Stimulated activated naive CD8-positive, alpha-beta T cell treated with anti-CD3 and anti-CD28 coated beads, Interleukin-15, Interleukin-2, amounts not matched to agents 100 ng/mL and 50 ng/mL, for 24 hours (primary cell): ENCODE results near the gene FOXJ3.
A peak's percentile ranks its signal among the peaks of the same experiment; 100 is the strongest.

ENCODE experiments used
- H3K27ac Mint-ChIP-seq: one replicate; pipeline ENCODE4 v1.8.0; 2021; ENCODE audit warnings: mild to moderate bottlenecking, mixed read lengths
- H3K27me3 Mint-ChIP-seq: one replicate; pipeline ENCODE4 v1.8.0; 2021; ENCODE audit warnings: mixed read lengths
- H3K36me3 Mint-ChIP-seq: one replicate; pipeline ENCODE4 v1.8.0; 2021; ENCODE audit warnings: low read depth, mixed read lengths
- H3K4me1 Mint-ChIP-seq: one replicate; pipeline ENCODE4 v1.8.0; 2021; ENCODE audit warnings: low read depth, mixed read lengths
- H3K4me3 Mint-ChIP-seq: one replicate; pipeline ENCODE4 v1.8.0; 2021; ENCODE audit warnings: mild to moderate bottlenecking, mixed read lengths
- H3K9me3 Mint-ChIP-seq: one replicate; pipeline ENCODE4 v1.8.0; 2021; ENCODE audit warnings: mixed read lengths

FOXJ3 gene

DNA sequence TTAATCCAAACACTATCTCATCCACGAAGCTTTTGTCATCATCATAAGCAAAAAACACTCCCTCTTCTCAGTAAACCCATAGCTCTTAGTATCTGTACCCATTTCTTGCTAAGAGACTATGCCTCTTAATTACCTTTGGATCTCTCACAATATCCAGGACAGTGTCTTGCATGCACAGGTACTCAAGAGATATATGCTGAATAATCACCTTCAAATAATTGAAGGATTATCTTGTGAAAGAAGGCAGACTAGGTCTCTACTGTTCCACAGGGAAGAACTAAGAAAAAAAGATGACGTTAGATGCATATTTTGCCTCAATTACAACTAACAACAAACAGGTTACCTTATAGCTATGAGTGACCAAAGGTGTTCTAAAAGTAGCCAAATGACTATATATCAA, 11.5 kb downstream of the FOXJ3 start:
- Mint-ChIP-seq H3K9me3 (no peaks in the 10 kb centered on the region), H3K4me1 (peaks cover 91% of the 10 kb centered on the region), H3K27ac (peak overlapping the region; percentile 23), H3K4me3 (no peak overlapping the region), H3K27me3 (no peaks in the 10 kb centered on the region), H3K36me3 (peaks cover 20% of the 10 kb centered on the region)

DNA sequence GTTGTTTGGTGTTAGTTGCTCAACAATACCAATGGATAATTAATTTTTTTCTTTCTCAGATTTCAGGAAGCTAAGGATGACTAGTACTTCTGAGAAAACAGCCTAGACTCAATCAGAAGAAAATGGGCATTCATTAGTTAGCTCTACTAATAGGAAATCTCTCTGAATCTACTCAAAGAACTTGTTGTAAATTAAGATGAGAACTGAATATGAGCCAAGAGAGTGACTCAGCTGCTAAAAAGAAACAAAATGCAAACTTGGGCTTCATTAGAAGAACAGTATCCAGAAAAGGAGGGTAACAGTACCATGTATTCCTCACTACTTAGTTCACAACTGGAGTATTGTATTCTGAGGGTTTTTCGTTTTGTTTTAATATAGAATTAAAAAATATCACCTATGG, 12.5 kb downstream of the FOXJ3 start:
- Mint-ChIP-seq H3K4me1 (peaks cover 93% of the 10 kb centered on the region), H3K4me3 (no peak overlapping the region), H3K36me3 (peaks cover 24% of the 10 kb centered on the region), H3K27ac (peak overlapping the region; percentile 57), H3K9me3 (no peaks in the 10 kb centered on the region), H3K27me3 (no peaks in the 10 kb centered on the region)

DNA sequence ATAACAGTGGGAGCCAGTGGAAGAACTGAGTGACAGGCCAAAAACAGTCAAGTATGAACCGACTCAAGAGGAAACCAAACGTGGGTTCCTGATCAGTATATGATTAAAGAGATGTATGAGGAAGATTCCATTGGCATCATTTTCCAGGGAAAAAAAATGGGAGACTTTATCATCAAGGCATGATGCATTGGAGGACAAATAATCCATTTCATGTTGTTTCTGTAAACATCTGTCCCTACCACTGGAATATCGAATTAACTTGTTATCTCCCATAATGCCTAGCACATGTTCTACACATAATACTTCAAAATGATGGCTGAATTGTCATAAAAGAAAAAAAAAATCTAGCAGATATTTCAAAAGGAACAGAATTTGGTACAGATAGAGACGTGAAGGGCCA, 13.3 kb downstream of the FOXJ3 start:
- no peak overlapping the region for H3K4me3 Mint-ChIP-seq
- no peaks in the 10 kb centered on the region for H3K9me3 Mint-ChIP-seq
- H3K27me3 Mint-ChIP-seq: no peaks in the 10 kb centered on the region
- peaks cover 30% of the 10 kb centered on the region for H3K36me3 Mint-ChIP-seq
- H3K4me1 Mint-ChIP-seq: peaks cover 92% of the 10 kb centered on the region
- peak overlapping the region; percentile 75 for H3K27ac Mint-ChIP-seq

DNA sequence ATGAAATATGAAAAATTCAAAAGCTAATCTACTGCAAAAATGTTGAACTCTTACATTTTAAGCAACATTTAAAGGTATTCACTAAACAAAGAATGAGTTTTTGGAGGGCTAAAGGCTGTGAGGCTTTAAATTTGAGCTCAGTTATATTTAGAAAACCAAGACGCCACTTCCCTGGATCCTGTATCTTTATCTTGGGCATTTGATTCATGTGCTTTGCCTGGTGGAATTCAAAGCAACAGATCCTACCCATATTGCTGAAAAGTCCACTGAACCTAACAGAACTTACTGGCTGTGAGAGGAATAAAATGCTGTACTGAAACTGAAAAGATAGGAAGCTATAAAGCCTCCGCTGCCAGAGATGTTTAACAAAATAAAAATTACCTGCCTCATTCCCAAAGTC, 14.3 kb downstream of the FOXJ3 start:
- no peak overlapping the region for H3K4me3 Mint-ChIP-seq
- peaks cover 33% of the 10 kb centered on the region for H3K36me3 Mint-ChIP-seq
- H3K9me3 Mint-ChIP-seq: no peaks in the 10 kb centered on the region
- no peaks in the 10 kb centered on the region for H3K27me3 Mint-ChIP-seq
- H3K27ac Mint-ChIP-seq: peak overlapping the region; percentile 3
- H3K4me1 Mint-ChIP-seq: peaks cover 92% of the 10 kb centered on the region

DNA sequence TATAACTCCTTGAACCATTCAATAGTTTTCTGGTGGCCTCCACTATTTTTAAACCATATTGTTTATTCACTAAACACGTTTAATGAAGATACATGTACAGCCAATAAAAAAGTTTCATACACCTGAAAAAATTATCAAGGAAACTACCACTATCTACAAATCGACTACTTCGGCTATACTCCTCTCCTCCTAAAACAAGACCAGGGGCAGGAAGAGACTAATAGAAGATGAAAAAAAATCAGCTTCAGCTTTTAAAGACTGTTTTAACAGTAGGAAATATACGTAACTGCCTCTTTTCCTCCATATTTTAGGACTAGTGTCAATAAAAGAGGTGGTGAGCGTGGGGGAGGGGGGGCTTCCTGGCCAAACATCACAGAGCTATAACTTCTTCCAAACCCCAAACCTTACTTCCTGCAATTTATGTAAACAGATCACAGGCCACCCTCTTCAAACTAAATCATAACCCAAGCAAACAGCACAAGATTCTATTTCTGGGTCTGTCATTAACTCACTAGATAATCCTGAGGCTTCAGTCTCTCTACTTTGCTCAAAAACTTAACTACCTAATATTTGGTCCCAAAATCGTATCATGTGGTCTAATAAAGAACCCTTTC, 15.1 kb downstream of the FOXJ3 start:
- no peaks in the 10 kb centered on the region for H3K9me3 Mint-ChIP-seq
- H3K4me3 Mint-ChIP-seq: peak overlapping the region; percentile 43
- H3K4me1 Mint-ChIP-seq: peaks cover 93% of the 10 kb centered on the region
- H3K27me3 Mint-ChIP-seq: no peaks in the 10 kb centered on the region
- peaks cover 33% of the 10 kb centered on the region for H3K36me3 Mint-ChIP-seq
- peak overlapping the region; percentile 81 for H3K27ac Mint-ChIP-seq

DNA sequence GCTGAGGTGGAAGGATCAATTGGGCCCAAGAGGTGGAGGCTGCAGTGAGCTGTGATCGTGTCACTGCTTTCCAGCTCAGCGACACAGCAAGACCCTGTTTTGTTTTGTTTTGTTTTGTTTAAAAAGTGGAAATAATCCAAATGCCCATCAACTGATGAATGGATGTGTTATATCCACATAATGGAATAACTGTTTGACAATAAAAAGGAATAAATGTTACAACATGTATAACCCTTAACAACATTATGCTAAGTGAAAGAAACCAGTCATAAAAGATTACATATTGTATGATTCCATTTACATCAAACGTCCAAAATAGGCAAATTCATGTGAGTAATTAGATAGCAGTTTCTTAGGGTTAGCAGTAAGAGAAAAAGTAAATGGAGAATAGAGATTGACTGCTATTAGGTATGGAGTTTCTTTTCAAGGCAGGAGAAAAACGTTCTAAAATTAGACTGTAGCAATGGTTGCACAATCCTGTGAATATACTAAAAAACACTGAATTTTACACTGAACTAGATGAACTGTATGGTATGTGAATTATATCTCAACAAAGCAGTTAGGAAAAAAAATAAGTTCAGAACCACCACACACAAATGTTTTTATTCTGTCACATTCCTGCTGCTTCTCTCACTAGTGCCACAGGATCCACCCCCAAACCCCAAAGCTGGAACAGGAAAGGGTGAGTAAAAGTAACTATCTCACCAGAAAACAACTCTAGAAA, 15.7 kb downstream of the FOXJ3 start:
- Mint-ChIP-seq H3K27me3 (no peaks in the 10 kb centered on the region), H3K4me3 (peak overlapping the region; percentile 33), H3K27ac (peak overlapping the region; percentile 81), H3K9me3 (no peaks in the 10 kb centered on the region), H3K4me1 (peaks cover 94% of the 10 kb centered on the region), H3K36me3 (peaks cover 33% of the 10 kb centered on the region)

DNA sequence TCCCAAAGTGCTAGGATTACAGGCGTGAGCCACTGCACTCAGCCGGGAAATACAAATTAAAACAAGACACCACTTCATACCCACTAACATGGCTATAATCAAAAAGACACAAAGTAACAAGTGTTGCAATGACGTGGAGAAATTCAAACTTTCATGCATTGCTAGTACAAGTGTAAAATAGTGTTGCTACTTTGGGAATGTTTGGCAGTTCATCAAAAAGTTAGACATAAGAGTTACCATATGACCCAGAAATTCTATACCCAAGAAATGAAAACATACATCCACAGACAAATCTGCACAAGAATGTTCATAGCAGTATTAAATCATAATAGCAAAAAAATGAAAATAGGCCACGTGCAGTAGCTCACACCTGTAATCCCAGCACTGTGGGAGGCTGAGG, 16.4 kb downstream of the FOXJ3 start:
- no peaks in the 10 kb centered on the region for H3K9me3 Mint-ChIP-seq
- H3K36me3 Mint-ChIP-seq: peaks cover 33% of the 10 kb centered on the region
- peaks cover 99% of the 10 kb centered on the region for H3K4me1 Mint-ChIP-seq
- no peaks in the 10 kb centered on the region for H3K27me3 Mint-ChIP-seq
- H3K27ac Mint-ChIP-seq: peak overlapping the region; percentile 34
- H3K4me3 Mint-ChIP-seq: no peak overlapping the region

DNA sequence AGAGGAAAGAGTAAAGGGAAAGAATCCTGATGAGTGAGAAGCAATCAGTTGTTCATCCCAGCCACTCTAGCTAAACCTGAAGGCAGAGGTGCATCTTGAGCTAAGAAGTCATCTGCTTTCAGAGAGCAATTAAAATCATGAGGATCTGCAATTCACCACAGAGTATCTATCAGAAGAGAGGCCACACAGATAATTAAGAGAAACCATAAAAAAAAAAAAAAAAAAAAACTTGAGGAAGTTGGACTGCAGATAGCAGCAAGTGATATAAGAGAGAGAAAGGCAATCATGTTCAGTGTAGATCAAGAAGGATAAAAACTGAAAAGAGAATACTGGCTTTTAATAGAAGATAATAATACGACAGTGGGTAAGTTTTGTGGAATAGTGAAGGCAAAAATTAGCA, 17.7 kb downstream of the FOXJ3 start:
- peaks cover 25% of the 10 kb centered on the region for H3K36me3 Mint-ChIP-seq
- no peak overlapping the region for H3K4me3 Mint-ChIP-seq
- peak overlapping the region; percentile 38 for H3K27ac Mint-ChIP-seq
- no peaks in the 10 kb centered on the region for H3K27me3 Mint-ChIP-seq
- no peaks in the 10 kb centered on the region for H3K9me3 Mint-ChIP-seq
- H3K4me1 Mint-ChIP-seq: peaks cover 98% of the 10 kb centered on the region

DNA sequence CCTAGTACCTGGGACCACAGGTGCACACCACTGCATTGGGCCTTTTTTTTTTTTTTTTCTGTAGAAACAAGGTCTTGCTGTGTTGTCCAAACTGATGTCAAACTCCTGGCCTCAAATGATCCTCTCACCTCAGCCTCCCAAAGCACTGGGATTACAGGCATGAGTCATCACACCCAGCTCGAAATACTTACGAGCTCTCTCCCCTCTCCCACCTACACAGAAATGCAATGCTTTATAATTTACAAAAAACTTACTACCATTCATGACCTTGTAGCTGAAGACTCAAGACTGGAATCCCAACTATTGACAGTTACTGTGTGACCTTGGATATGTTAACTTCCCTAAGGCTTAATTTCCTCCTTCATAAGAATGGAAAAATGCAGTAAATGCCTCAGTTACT, 18.7 kb downstream of the FOXJ3 start:
- peaks cover 17% of the 10 kb centered on the region for H3K36me3 Mint-ChIP-seq
- H3K27ac Mint-ChIP-seq: no peak overlapping the region
- no peaks in the 10 kb centered on the region for H3K9me3 Mint-ChIP-seq
- H3K4me1 Mint-ChIP-seq: peaks cover 98% of the 10 kb centered on the region
- H3K27me3 Mint-ChIP-seq: no peaks in the 10 kb centered on the region
- no peak overlapping the region for H3K4me3 Mint-ChIP-seq

DNA sequence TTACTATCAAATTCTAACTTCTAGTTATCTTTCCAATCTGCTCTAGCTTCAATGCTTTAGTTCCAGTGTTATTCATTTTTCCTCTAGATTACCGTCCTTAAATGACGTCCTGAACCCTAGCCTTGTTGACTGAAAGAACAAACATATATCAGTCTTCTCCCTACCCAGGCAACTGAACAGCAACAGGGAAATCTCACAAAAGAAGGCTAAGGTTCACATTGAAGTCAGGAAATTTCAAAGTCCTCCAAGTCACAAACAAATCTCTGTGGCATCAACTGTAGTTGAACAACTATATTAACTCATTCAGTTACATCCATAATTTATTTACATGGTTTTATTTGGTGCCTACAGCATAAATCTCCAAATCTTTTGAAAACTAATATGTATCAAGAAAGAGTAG, 19.5 kb downstream of the FOXJ3 start:
- Mint-ChIP-seq H3K4me1 (peaks cover 97% of the 10 kb centered on the region), H3K27ac (no peak overlapping the region), H3K27me3 (no peaks in the 10 kb centered on the region), H3K36me3 (peaks cover 23% of the 10 kb centered on the region), H3K4me3 (no peak overlapping the region), H3K9me3 (no peaks in the 10 kb centered on the region)

DNA sequence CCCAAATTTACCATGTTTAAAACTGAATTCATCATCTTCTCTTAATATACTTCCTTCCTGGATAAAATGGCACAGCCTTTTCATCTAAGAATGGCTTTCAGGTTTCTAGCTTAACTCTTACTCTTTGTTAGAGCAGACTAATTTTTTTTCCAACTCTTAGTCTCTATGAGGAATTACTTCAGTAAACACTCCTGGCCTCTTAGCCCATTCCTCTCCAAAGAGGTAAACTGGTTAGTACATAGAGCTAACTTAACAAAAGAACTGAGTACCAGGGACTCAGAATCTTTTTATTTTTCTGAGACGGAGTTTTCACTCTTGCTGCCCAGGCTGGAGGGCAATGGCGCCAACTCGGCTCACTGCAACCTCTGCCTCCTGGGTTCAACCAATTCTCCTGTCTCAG, 21.1 kb downstream of the FOXJ3 start:
- no peak overlapping the region for H3K4me3 Mint-ChIP-seq
- H3K27ac Mint-ChIP-seq: no peak overlapping the region
- no peaks in the 10 kb centered on the region for H3K27me3 Mint-ChIP-seq
- peaks cover 34% of the 10 kb centered on the region for H3K36me3 Mint-ChIP-seq
- peaks cover 86% of the 10 kb centered on the region for H3K4me1 Mint-ChIP-seq
- H3K9me3 Mint-ChIP-seq: no peaks in the 10 kb centered on the region

DNA sequence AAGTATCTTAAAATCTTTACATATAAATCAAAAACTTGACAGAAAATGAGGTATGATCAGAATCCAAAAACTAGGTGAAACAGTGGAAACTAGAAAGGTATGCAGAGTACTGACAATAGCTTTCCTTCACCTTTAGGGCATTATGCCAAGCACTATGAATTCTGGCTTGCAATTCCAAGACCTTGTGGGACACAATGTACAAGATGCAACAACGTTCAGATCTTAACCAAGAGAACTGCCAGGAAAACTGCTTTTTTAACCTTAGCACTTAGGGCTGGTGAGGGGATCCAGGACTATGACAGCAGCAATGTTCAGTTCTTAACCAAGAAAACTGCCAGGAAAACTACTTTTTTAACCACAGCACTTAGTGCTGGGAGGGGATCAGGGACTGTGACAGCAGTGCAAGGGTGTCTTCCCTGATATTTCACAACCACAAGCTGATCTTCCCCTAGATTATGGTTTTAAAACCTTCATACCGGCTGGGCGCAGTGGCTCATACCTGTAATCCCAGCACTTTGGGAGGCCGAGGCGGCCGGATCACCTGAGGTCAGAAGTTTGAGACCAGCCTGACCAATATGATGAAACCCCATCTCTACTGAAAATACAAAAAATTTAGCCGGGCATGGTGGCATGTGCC, 22.3 kb downstream of the FOXJ3 start:
- no peak overlapping the region for H3K27ac Mint-ChIP-seq
- H3K27me3 Mint-ChIP-seq: no peaks in the 10 kb centered on the region
- peaks cover 74% of the 10 kb centered on the region for H3K4me1 Mint-ChIP-seq
- peaks cover 31% of the 10 kb centered on the region for H3K36me3 Mint-ChIP-seq
- no peak overlapping the region for H3K4me3 Mint-ChIP-seq
- H3K9me3 Mint-ChIP-seq: no peaks in the 10 kb centered on the region

DNA sequence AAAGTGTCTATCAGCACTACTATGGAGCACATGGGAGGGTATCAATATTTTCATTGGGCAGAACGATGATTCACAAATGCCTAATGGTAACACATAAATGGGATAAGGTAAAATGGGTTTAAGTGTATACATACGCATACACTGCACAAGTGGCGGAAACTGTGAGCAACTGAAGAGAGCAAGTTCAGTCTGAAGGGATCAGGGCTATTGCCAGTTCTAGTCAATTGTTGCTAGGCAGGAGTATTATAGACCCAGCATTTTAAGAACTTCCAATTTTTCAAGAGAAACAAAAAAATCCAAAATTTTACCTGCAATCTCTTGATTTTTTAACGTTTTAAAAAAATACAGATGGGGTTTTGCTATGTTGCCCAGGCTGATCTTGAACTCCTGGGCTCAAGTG, 23.1 kb downstream of the FOXJ3 start:
- Mint-ChIP-seq H3K4me3 (no peak overlapping the region), H3K9me3 (no peaks in the 10 kb centered on the region), H3K36me3 (peaks cover 28% of the 10 kb centered on the region), H3K27ac (no peak overlapping the region), H3K4me1 (peaks cover 66% of the 10 kb centered on the region), H3K27me3 (no peaks in the 10 kb centered on the region)

DNA sequence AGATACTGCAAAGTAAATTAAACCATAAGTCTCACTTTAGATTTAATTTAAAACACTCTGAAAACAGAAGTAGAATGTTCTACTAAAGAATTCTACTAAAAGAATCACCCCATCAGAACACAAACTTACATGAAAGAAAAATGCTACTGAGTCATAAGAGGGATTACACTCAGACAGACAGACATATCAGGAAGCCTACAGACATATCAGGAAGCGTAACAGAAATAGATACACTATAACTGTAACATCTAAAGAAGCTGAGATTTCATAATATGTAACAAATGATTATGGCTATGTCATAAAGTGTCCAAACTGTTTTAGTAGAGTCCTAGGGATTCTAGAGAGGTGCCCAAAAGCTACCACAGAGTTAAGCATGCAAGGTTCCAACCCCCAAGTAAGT, 23.9 kb downstream of the FOXJ3 start:
- H3K36me3 Mint-ChIP-seq: peaks cover 26% of the 10 kb centered on the region
- H3K4me1 Mint-ChIP-seq: peaks cover 59% of the 10 kb centered on the region
- H3K9me3 Mint-ChIP-seq: no peaks in the 10 kb centered on the region
- H3K4me3 Mint-ChIP-seq: no peak overlapping the region
- no peak overlapping the region for H3K27ac Mint-ChIP-seq
- H3K27me3 Mint-ChIP-seq: no peaks in the 10 kb centered on the region

DNA sequence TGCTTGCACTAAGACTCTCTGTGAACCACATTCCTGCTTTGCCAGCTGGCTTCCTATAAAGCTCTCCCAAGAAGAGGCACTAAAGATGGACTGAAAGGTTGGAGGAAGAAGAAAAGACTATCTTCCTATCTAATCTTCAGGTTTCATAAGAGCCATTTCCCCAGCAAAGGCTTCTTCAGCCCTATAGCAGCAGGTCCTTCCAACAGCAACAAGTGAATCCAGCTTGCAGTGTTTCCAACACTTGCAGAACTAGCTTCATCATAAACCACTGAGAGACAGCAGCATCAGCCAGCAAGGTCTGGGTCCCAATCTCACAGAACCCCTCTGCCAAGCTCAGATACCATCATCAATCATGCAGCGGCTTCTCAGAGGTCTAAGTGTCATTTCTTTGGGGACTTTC, 28.1 kb downstream of the FOXJ3 start:
- no peak overlapping the region for H3K27ac Mint-ChIP-seq

More for the DNA sequence above, 28.1 kb downstream of the FOXJ3 start:
- Mint-ChIP-seq H3K4me3 (no peak overlapping the region), H3K9me3 (peaks cover 11% of the 10 kb centered on the region), H3K36me3 (peaks cover 58% of the 10 kb centered on the region), H3K27me3 (no peaks in the 10 kb centered on the region), H3K4me1 (peaks cover 22% of the 10 kb centered on the region)
